ENCODE measurements around the gene SDC3. TPM values are rescaled to one million over a fixed set of nuclear protein-coding genes. Genes with fewer than 3 reads are reported as not detected.
"Not testable (repeated sequence)": the region's sequence is repeated elsewhere in the genome, so short reads cannot be mapped to it uniquely, and the experiment has no call there.

SDC3 gene
- total RNA-seq, 1 experiment from 2014 or later, result 15.0 TPM

DNA sequence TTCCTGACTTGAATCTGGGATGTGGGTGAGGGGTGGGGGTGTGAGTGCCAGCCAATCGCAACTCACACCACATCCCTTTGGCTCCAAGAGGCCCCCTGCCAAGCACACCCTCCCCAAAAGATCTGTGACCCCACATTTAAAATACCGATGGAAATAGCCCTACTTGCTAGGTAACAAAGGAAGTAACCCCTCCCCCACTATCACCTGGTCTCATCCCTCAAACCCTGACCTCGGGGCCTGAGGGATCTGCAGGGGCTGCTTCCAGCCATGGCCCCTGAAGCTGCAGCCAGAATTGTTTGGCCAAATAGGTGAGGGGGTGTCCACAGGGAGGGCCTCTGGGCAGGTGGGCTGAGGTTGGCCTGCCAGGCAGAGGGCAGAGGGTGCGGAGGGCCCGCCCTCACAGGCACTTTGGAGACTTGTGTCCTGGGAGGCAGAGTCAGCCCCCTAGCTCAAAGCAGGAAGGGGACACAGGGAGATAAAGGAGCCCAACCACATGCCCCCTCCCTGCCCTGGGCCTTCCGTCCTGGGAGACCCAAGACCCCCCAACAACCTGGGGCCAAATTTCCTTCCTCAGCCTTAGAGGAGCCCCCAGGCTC, 37.2 kb downstream of the SDC3 start:
- DNase-seq (ENCODE audit: low read depth), result no peak
- in situ Hi-C loops (cut with HindIII; ENCODE audit: low pct_unique_long_range_greater_than_20kb, low sequenced_read_pairs), result no loop called here

- in situ Hi-C loops (cut with HindIII; ENCODE audit: low pct_unique_long_range_greater_than_20kb, low sequenced_read_pairs), result no loop called here
- no peak for DNase-seq (ENCODE audit: low read depth)
Measured at GRCh38 chr1:30870656-30871055, 37.9 kb downstream of the SDC3 start.

DNA sequence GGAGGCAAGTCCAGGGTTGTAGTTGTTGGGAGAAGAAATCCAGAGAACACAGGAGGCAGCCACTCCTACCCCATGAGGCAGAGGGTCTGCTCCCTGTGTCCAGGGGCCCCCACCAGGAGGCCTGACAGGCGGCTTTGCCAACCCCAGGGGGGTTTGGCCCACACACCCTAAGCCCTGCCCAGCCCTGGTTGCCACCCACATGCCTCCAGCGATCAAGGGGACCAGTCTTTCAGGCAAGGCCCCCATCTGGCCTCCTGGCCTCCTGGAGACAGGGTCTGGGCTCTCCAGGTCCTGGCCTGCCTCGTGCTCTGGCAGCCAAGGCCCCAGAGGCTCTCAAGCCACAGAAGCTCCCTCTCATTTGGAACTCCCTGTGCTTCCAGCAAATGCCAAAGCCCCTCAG, 38.5 kb downstream of the SDC3 start:
- no peak for DNase-seq (ENCODE audit: low read depth)
- in situ Hi-C loops (cut with HindIII; ENCODE audit: low pct_unique_long_range_greater_than_20kb, low sequenced_read_pairs), result no loop called here

- in situ Hi-C loops (cut with HindIII; ENCODE audit: low pct_unique_long_range_greater_than_20kb, low sequenced_read_pairs), result no loop called here
- DNase-seq (ENCODE audit: low read depth), result no peak
Measured at GRCh38 chr1:30868833-30869435, 39.6 kb downstream of the SDC3 start.

GRCh38 chr1:30868057-30868456, 40.5 kb downstream of the SDC3 start:
- in situ Hi-C loops (cut with HindIII; ENCODE audit: low pct_unique_long_range_greater_than_20kb, low sequenced_read_pairs); DNase-seq (ENCODE audit: low read depth): not testable (repeated sequence)

GRCh38 chr1:30867537-30867936, 41.0 kb downstream of the SDC3 start:
- in situ Hi-C loops (cut with HindIII; ENCODE audit: low pct_unique_long_range_greater_than_20kb, low sequenced_read_pairs), result no loop called here
- no peak for DNase-seq (ENCODE audit: low read depth)

- in situ Hi-C loops (cut with HindIII; ENCODE audit: low pct_unique_long_range_greater_than_20kb, low sequenced_read_pairs), result no loop called here
- DNase-seq (ENCODE audit: low read depth), result no peak
Measured at GRCh38 chr1:30866594-30866993, 42.0 kb downstream of the SDC3 start.

DNA sequence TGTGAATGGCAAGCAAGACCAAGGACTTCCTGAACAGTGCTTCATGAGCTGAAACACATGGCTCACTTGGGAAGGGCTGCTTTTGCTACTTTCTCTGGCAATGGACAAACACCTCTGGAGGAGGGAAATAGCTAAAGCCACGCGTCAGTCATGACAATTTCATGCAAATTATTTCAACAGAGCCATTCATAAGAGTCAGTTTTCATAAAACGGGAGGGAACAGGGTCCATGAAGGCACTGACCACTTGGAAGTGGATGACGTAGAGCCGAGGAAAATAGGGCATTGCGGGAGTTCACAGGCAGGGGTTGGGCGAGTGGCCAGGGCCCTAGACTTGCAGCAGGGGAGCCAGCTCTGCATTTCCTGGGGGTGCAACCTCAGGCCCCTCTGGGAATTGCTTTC, 43.9 kb downstream of the SDC3 start:
- no peak for DNase-seq (ENCODE audit: low read depth)
- in situ Hi-C loops (cut with HindIII; ENCODE audit: low pct_unique_long_range_greater_than_20kb, low sequenced_read_pairs), result no loop called here

GRCh38 chr1:30863858-30864604, 44.5 kb downstream of the SDC3 start:
- in situ Hi-C loops (cut with HindIII; ENCODE audit: low pct_unique_long_range_greater_than_20kb, low sequenced_read_pairs), result no loop called here
- no peak for DNase-seq (ENCODE audit: low read depth)

- in situ Hi-C loops (cut with HindIII; ENCODE audit: low pct_unique_long_range_greater_than_20kb, low sequenced_read_pairs), result no loop called here
- no peak for DNase-seq (ENCODE audit: low read depth)
Measured at GRCh38 chr1:30860320-30860652, 48.3 kb downstream of the SDC3 start.

GRCh38 chr1:30857964-30858363, 50.6 kb downstream of the SDC3 start:
- DNase-seq (ENCODE audit: low read depth), result no peak
- in situ Hi-C loops (cut with HindIII; ENCODE audit: low pct_unique_long_range_greater_than_20kb, low sequenced_read_pairs), result no loop called here

GRCh38 chr1:30857062-30857461, 51.5 kb downstream of the SDC3 start:
- in situ Hi-C loops (cut with HindIII; ENCODE audit: low pct_unique_long_range_greater_than_20kb, low sequenced_read_pairs), result no loop called here
- DNase-seq (ENCODE audit: low read depth), result no peak

- in situ Hi-C loops (cut with HindIII; ENCODE audit: low pct_unique_long_range_greater_than_20kb, low sequenced_read_pairs), result no loop called here
- DNase-seq (ENCODE audit: low read depth), result no peak
Measured at GRCh38 chr1:30856260-30856790, 52.2 kb downstream of the SDC3 start.

GRCh38 chr1:30855686-30856259, 52.8 kb downstream of the SDC3 start:
- in situ Hi-C loops (cut with HindIII; ENCODE audit: low pct_unique_long_range_greater_than_20kb, low sequenced_read_pairs), result no loop called here
- DNase-seq (ENCODE audit: low read depth), result no peak

- no peak for DNase-seq (ENCODE audit: low read depth)
- in situ Hi-C loops (cut with HindIII; ENCODE audit: low pct_unique_long_range_greater_than_20kb, low sequenced_read_pairs), result no loop called here
Measured at GRCh38 chr1:30853350-30853749, 55.2 kb downstream of the SDC3 start.

- peak; percentile 23 for DNase-seq (ENCODE audit: low read depth)
- in situ Hi-C loops (cut with HindIII; ENCODE audit: low pct_unique_long_range_greater_than_20kb, low sequenced_read_pairs), result no loop called here
Measured at GRCh38 chr1:30852026-30852425, 56.5 kb downstream of the SDC3 start.

GRCh38 chr1:30851286-30851685, 57.3 kb downstream of the SDC3 start:
- no peak for DNase-seq (ENCODE audit: low read depth)
- in situ Hi-C loops (cut with HindIII; ENCODE audit: low pct_unique_long_range_greater_than_20kb, low sequenced_read_pairs), result no loop called here

- no peak for DNase-seq (ENCODE audit: low read depth)
- in situ Hi-C loops (cut with HindIII; ENCODE audit: low pct_unique_long_range_greater_than_20kb, low sequenced_read_pairs), result no loop called here
Measured at GRCh38 chr1:30850607-30851006, 58.0 kb downstream of the SDC3 start.

DNA sequence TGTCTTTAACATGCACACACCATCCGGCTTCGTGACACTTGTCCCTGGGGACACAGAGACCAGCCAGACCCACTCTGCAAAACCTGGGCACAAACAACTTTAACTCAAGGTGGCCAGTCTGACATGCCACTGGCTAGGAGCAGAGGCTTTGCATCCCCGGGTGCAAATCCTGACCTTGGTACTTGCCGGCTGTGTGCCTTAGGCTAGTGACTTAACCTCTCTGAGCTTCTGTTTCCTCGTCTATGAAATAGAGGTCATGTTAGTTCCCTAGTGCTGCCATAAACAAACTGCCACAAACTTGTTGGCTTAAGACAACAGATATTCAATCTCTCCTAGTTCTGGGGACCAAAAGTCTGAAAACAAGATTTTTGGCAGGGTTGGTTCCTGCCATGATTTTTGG, 60.4 kb downstream of the SDC3 start:
- in situ Hi-C loops (cut with HindIII; ENCODE audit: low pct_unique_long_range_greater_than_20kb, low sequenced_read_pairs), result no loop called here
- DNase-seq (ENCODE audit: low read depth), result no peak
